Activated naive CD8-positive, alpha-beta T cell treated with anti-CD3 and anti-CD28 coated beads, Interleukin-2, amount 10 ng/mL, durations not matched to agents 7 days and 5 days (primary cell): ENCODE measurements around the gene GAS7. TPM values are rescaled to one million over a fixed set of nuclear protein-coding genes. Genes with fewer than 3 reads are reported as not detected.

Experiments
- ATAC-seq: fragments of 150-1000 bp; cut with Tn5 transposase; one replicate; pipeline ENCODE4 v1.10.0; 2021; ENCODE audit warnings: low read depth, moderate library complexity
- POLR2A ChIA-PET: fragments of 350-600 bp; sonication (Branson Sonifier 250); formaldehyde crosslinking; loops from one replicate; lab custom pipeline; 2021; ENCODE audit warnings: antibody characterized with exemption; lab: Charles Lee
- DNase-seq: peaks from one replicate; pipeline ENCODE4 v3.0.0; 2021
- H3K27ac Mint-ChIP-seq: one replicate; pipeline ENCODE4 v1.8.0; 2022; ENCODE audit warnings: mild to moderate bottlenecking, mixed read lengths
- H3K27me3 Mint-ChIP-seq: one replicate; pipeline ENCODE4 v1.8.0; 2022; ENCODE audit warnings: mild to moderate bottlenecking, moderate library complexity, mixed read lengths
- H3K36me3 Mint-ChIP-seq: one replicate; pipeline ENCODE4 v1.8.0; 2021; ENCODE audit warnings: mild to moderate bottlenecking, mixed read lengths
- H3K4me1 Mint-ChIP-seq: one replicate; pipeline ENCODE4 v1.8.0; 2021; ENCODE audit warnings: mixed read lengths
- H3K4me3 Mint-ChIP-seq: one replicate; pipeline ENCODE4 v1.8.0; 2022; ENCODE audit warnings: mild to moderate bottlenecking, moderate library complexity, mixed read lengths
- H3K9me3 Mint-ChIP-seq: one replicate; pipeline ENCODE4 v1.8.0; 2021; ENCODE audit warnings: mixed read lengths
- total RNA-seq, 2 experiments: library from RNA; stranded (reverse); gene quantifications; one replicate each; pipeline ENCODE4 v1.2.3, GENCODE V29; 2021

GAS7 gene
- total RNA-seq, 2 experiments from 2014 or later: 2.7 to 2.8 TPM

DNA sequence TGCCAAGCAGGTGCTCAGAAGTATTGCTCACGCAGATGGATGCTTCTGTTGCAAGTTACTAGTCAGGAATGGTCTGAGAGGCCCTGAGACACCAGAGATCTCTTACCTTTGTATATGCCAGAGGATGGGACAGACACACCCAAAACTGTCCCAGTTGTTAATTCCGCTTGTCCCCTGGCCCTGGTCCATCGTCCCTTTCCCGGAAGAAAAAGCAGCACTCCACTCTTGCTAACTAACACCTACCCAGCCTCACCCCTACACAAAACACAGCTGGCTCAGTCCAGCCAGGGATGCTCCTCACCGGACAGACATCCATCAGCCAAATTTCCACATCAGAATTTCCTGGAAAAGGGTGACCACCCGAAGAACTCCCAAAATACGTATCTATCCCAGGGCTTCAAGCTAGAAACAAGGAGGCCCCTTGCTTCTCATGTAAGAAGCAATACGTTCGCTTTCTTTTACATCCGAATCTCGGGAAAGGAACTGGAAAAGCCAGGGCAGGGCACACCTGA, 2.0 kb downstream of the GAS7 start:
- H3K27ac Mint-ChIP-seq: no peak overlapping the region
- no peak overlapping the region for H3K4me3 Mint-ChIP-seq
- peaks cover 30% of the 10 kb centered on the region for H3K27me3 Mint-ChIP-seq
- POLR2A ChIA-PET: no interaction called here
- H3K9me3 Mint-ChIP-seq: peaks cover 18% of the 10 kb centered on the region
- H3K36me3 Mint-ChIP-seq: peaks cover 3% of the 10 kb centered on the region
- ATAC-seq (no peak), DNase-seq (no peak)
- peaks cover 6% of the 10 kb centered on the region for H3K4me1 Mint-ChIP-seq

DNA sequence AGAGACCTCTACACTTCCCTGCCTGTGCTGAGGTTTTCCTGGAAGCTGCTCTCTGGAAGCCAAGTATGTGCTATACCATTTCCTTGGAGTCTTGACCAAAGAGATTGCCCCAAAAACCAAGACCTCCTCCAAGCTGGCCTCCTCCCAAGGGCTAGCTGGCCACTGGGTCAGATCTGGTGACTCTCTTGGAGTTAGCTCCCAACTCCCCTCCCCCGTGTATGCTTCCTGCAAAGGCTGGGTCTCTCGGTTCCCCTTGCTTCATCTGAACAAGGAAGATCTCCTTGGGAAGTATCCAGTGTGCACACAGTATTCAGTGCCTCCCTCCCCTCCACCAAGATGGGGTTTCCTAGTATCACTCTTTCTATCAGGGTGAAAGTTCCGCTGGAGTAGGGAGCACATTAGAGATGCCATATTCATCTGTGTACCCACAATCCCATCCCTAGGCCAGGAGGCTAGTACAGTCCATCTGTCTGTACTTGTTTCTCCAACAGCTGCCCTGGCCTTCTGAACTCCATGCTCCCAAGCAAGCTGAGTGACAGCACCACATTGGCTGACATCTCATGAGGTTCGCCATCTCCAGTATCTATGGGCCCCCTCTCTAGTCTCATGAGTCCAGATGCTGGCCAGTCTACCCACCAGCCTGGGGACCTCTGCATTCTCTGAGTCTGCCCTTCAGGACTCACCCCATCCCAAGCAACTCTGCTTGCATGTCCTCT, 3.2 kb downstream of the GAS7 start:
- ATAC-seq (no peak), DNase-seq (no peak)
- H3K9me3 Mint-ChIP-seq: peaks cover 18% of the 10 kb centered on the region
- peaks cover 6% of the 10 kb centered on the region for H3K4me1 Mint-ChIP-seq
- no peak overlapping the region for H3K4me3 Mint-ChIP-seq
- H3K27me3 Mint-ChIP-seq: peaks cover 19% of the 10 kb centered on the region
- POLR2A ChIA-PET: interaction anchor here (0.6 kb wide), 1 partner anchor 45 kb away, joined by 3 read pairs; no protein-coding TSS in a partner anchor
- peaks cover 3% of the 10 kb centered on the region for H3K36me3 Mint-ChIP-seq
- no peak overlapping the region for H3K27ac Mint-ChIP-seq

GRCh38 chr17:10193632-10194031, 4.8 kb downstream of the GAS7 start:
- DNase-seq: no peak
- POLR2A ChIA-PET: no interaction called here
- no peaks in the 10 kb centered on the region for H3K4me1 Mint-ChIP-seq
- peaks cover 18% of the 10 kb centered on the region for H3K9me3 Mint-ChIP-seq
- H3K27ac Mint-ChIP-seq: no peak overlapping the region
- ATAC-seq: no peak
- peaks cover 20% of the 10 kb centered on the region for H3K27me3 Mint-ChIP-seq
- H3K36me3 Mint-ChIP-seq: peaks cover 3% of the 10 kb centered on the region
- H3K4me3 Mint-ChIP-seq: no peak overlapping the region

DNA sequence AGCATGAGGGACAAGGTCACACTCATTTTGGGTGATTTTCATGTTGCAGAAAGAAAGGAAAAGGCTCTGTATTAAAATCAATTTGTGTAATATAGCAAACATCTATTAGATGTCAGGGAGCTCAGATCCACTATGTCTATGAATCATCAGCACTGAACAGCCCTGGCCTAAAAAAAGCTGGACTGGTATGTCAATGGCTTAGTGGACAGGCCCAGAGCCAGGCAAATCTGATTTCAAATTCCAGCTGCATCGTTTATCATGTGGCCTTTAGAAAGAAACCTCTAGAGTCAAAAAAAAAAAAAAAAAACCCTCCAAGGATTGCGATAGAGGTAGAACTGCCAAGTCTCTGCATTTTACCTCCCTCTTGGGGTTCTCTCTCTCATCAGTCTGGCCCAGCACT, 5.4 kb downstream of the GAS7 start:
- H3K27me3 Mint-ChIP-seq: peaks cover 23% of the 10 kb centered on the region
- peaks cover 3% of the 10 kb centered on the region for H3K36me3 Mint-ChIP-seq
- POLR2A ChIA-PET: no interaction called here
- no peak overlapping the region for H3K27ac Mint-ChIP-seq
- H3K9me3 Mint-ChIP-seq: peaks cover 18% of the 10 kb centered on the region
- H3K4me3 Mint-ChIP-seq: no peak overlapping the region
- no peak for DNase-seq
- no peak for ATAC-seq
- no peaks in the 10 kb centered on the region for H3K4me1 Mint-ChIP-seq

GRCh38 chr17:10192461-10192860, 5.9 kb downstream of the GAS7 start:
- Mint-ChIP-seq H3K4me1 (no peaks in the 10 kb centered on the region), H3K27ac (no peak overlapping the region), H3K9me3 (peaks cover 18% of the 10 kb centered on the region), H3K36me3 (peaks cover 3% of the 10 kb centered on the region), H3K4me3 (no peak overlapping the region), H3K27me3 (peaks cover 27% of the 10 kb centered on the region)
- ATAC-seq: no peak
- POLR2A ChIA-PET: no interaction called here
- DNase-seq: no peak

DNA sequence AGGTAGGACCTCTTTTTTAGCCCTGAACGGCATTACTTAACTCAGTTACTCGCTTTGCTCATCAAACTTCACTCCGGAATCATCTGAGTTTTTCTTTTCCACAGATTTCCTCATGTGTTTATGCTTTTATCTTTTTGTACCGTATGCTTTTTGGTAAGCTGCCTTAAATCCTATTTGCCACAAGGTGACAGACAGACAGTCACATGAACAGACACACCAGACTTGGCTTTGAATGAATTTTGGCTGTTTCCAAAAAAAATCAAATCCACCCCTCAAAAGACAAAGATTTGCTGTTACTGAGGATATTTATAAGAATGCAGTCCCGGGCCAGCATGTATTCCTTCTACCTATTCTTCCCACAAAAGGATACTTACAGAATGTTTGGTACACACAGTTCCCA, 10.9 kb downstream of the GAS7 start:
- H3K9me3 Mint-ChIP-seq: no peaks in the 10 kb centered on the region
- H3K27ac Mint-ChIP-seq: no peak overlapping the region
- ATAC-seq: no peak

GRCh38 chr17:10186771-10187410, 11.5 kb downstream of the GAS7 start:
- H3K4me1 Mint-ChIP-seq: no peaks in the 10 kb centered on the region
- H3K9me3 Mint-ChIP-seq: no peaks in the 10 kb centered on the region
- ATAC-seq (no peak), DNase-seq (no peak)
- H3K27ac Mint-ChIP-seq: no peak overlapping the region
- H3K4me3 Mint-ChIP-seq: no peak overlapping the region
- no peaks in the 10 kb centered on the region for H3K36me3 Mint-ChIP-seq
- H3K27me3 Mint-ChIP-seq: peaks cover 17% of the 10 kb centered on the region
- POLR2A ChIA-PET: no interaction called here

More for the DNA sequence above, 10.9 kb downstream of the GAS7 start:
- Mint-ChIP-seq H3K27me3 (peaks cover 17% of the 10 kb centered on the region), H3K4me3 (no peak overlapping the region), H3K36me3 (no peaks in the 10 kb centered on the region), H3K4me1 (no peaks in the 10 kb centered on the region)
- no peak for DNase-seq
- POLR2A ChIA-PET: no interaction called here

DNA sequence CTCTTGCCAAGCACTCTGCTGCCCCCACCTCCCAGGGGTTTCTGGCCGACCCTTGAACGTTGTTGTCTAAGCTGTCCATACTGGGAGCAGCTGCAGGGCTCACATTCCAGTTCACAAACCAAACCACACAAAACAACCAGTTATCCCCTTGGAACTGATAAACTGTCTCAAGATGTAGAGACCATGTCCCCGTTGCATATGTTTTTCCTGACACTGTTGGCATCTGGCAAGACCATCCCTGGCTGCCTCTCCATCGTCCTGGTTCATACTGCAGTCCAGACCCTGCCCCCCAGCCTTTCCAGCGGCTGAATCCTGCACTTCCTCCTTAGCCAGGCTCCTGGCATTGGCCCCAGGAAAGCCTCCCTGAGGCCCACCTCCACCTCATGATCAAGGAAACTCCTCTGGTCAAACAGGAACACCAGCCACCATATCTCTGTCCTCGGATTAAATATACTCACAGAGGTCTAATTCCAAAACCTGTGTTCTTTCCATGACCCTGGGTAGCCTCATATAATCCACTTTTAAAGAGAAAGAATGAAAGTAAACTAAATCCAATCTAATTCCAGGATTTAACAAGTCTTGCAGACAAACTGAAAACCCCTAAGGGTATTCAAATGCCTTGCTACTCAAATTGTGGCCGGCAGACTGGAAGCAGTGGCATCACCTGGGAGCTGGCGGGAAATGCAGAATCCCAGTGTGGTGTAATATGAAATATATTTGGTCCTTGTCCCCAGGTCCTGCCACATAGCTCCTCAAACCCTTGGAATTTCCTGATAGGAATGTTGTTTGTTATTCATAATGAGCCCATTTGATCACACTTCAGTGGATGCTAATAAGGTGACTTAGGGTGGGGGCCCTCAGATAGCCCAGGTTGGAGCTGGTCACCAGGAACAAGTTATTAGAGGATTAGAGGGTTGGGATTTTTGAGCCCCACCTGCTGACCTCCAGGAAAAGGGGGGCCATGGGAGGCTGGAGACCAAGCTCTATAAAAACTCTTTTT, 14.2 kb downstream of the GAS7 start:
- Mint-ChIP-seq H3K9me3 (no peaks in the 10 kb centered on the region), H3K4me3 (no peak overlapping the region), H3K36me3 (no peaks in the 10 kb centered on the region), H3K4me1 (no peaks in the 10 kb centered on the region), H3K27ac (no peak overlapping the region), H3K27me3 (peaks cover 15% of the 10 kb centered on the region)
- DNase-seq: no peak
- POLR2A ChIA-PET: no interaction called here
- no peak for ATAC-seq

DNA sequence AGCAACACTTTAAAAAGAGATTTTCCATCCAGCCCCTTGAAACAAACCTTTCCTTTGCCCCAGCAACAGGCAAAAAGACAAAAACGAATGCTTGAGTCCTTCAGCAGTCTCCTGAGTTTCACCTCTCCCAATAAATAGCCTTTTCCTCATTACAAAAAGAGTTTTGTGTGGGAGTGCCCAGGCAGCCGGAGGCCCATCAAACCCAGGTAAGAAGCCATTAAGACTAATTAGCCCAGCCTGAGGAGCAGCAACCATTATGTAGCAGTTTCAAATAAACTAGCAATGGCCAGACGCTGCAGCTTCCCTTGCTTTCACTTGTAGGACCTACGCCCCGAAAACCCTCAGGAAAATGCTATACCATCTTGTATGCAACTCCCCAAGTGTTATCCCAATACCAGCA, 15.6 kb downstream of the GAS7 start:
- no peak for ATAC-seq
- no peaks in the 10 kb centered on the region for H3K36me3 Mint-ChIP-seq

DNA sequence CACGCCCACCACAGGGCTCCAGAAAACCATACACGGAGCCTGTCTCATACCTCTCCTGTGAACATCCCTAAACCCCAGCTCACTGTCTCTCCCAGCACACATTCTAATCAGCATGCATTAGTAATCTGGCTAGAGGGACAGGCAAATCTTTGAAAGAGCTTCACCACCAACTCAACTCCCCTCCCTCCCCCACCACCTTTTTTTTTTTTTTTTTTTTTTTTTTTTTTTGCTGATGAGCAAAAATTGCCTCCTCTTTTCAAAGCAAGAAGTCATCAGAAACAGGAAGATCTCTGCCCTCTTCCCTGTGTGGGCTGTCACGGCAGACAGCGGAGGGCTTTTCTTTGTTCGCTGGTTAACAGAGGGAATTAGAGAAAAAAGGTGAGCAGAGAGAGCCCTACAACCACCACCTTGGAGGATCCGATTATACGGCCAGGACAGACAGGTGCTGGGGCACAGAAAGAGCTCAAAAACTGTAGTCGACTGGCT, 19.9 kb downstream of the GAS7 start:
- H3K36me3 Mint-ChIP-seq: no peaks in the 10 kb centered on the region
- POLR2A ChIA-PET: no interaction called here
- DNase-seq: no peak
- ATAC-seq: no peak
- no peak overlapping the region for H3K27ac Mint-ChIP-seq
- H3K4me3 Mint-ChIP-seq: no peak overlapping the region
- H3K9me3 Mint-ChIP-seq: no peaks in the 10 kb centered on the region
- H3K27me3 Mint-ChIP-seq: peaks cover 5% of the 10 kb centered on the region
- no peaks in the 10 kb centered on the region for H3K4me1 Mint-ChIP-seq

More for the DNA sequence above, 15.6 kb downstream of the GAS7 start:
- no peak overlapping the region for H3K27ac Mint-ChIP-seq
- H3K9me3 Mint-ChIP-seq: no peaks in the 10 kb centered on the region
- POLR2A ChIA-PET: no interaction called here
- no peaks in the 10 kb centered on the region for H3K4me1 Mint-ChIP-seq
- H3K4me3 Mint-ChIP-seq: no peak overlapping the region
- DNase-seq: no peak
- peaks cover 8% of the 10 kb centered on the region for H3K27me3 Mint-ChIP-seq

GRCh38 chr17:10177913-10178505, 20.4 kb downstream of the GAS7 start:
- DNase-seq (no peak), ATAC-seq (no peak)
- Mint-ChIP-seq H3K36me3 (no peaks in the 10 kb centered on the region), H3K9me3 (no peaks in the 10 kb centered on the region), H3K4me3 (no peak overlapping the region), H3K27me3 (peaks cover 7% of the 10 kb centered on the region), H3K4me1 (no peaks in the 10 kb centered on the region), H3K27ac (no peak overlapping the region)
- POLR2A ChIA-PET: no interaction called here

GRCh38 chr17:10177131-10177912, 21.1 kb downstream of the GAS7 start:
- POLR2A ChIA-PET: no interaction called here
- H3K4me3 Mint-ChIP-seq: no peak overlapping the region

More at GRCh38 chr17:10177131-10177912, 21.1 kb downstream of the GAS7 start:
- peaks cover under 1% of the 10 kb centered on the region for H3K4me1 Mint-ChIP-seq
- no peak overlapping the region for H3K27ac Mint-ChIP-seq
- H3K9me3 Mint-ChIP-seq: no peaks in the 10 kb centered on the region
- no peaks in the 10 kb centered on the region for H3K36me3 Mint-ChIP-seq
- ATAC-seq (no peak), DNase-seq (no peak)
- peaks cover 7% of the 10 kb centered on the region for H3K27me3 Mint-ChIP-seq
